HL-60 (cell line): ENCODE results near the gene SPON1.
"Not testable (repeated sequence)": the region's sequence is repeated elsewhere in the genome, so short reads cannot be mapped to it uniquely, and the experiment has no call there.

Source experiments
- DNase-seq, 2 experiments: peaks; one replicate each; pipeline ENCODE4 v3.0.0-alpha.2; 2010 to 2020; ENCODE audit warnings: low read depth in 1 of 2, low spot score in 1 of 2
- H3K27ac ChIP-seq: fragments of 250-450 bp; sonication (Bioruptor Pico); replicated peaks from 2 replicates; pipeline ENCODE4 v1.5.1; 2020; ENCODE audit warnings: mild to moderate bottlenecking, moderate library complexity
- H3K27me3 ChIP-seq: fragments of 250-450 bp; sonication (Bioruptor Pico); 2 replicates; pipeline ENCODE4 v1.5.1; 2021; ENCODE audit warnings: mild to moderate bottlenecking, moderate library complexity; ENCODE audit not compliant: insufficient read depth, poor library complexity, severe bottlenecking
- H3K4me3 ChIP-seq: replicated peaks from 2 replicates; pipeline ENCODE4 v1.5.1; 2011; ENCODE audit warnings: mild to moderate bottlenecking, control low read depth, low read length; ENCODE audit not compliant: insufficient read depth
- GABPA ChIP-seq: IDR thresholded peaks from 2 replicates; pipeline ENCODE4 v1.6.1; 2012; ENCODE audit warnings: low read depth
- POLR2AphosphoS5 ChIP-seq: IDR thresholded peaks from 2 replicates; pipeline ENCODE4 v1.6.1; 2012; ENCODE audit warnings: low read depth
- SPI1 ChIP-seq: IDR thresholded peaks from 2 replicates; pipeline ENCODE4 v1.6.1; 2012; ENCODE audit warnings: low read depth, mild to moderate bottlenecking, borderline replicate concordance
- TF ChIP-seq, protein P1 (sequence below): IDR thresholded peaks from 2 replicates; pipeline ENCODE4 v1.6.1; 2012; ENCODE audit warnings: low read depth; ENCODE audit not compliant: insufficient replicate concordance
- TF ChIP-seq, protein P2 (sequence below): IDR thresholded peaks from one replicate; pipeline ENCODE4 v1.5.1; 2011; ENCODE audit warnings: low read length, control low read depth, inconsistent platforms; ENCODE audit not compliant: insufficient read depth

Gene SPON1

DNA sequence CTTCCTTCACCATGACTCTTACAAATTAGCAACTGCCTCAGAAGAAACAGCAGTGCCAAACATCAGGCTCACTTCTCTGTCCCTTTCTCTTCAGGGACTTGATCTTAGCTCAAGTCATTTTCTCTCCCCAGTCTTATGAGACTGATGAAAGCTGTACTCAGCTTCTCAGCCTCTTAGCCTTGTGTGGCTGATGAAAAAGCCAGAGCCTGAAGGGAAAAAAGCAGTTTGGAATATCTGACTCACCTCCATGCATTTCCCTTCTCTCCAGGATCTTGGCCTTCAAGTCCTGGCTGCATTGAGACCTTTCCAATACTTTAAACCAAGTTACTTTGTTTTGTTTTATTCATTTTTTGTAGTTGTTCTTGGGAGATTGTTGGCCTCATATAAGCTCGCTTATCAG is 195.9 kb downstream of the SPON1 start:
- Histone ChIP-seq H3K27me3 (no peaks in the 10 kb centered on the region), H3K4me3 (no peak overlapping the region), H3K27ac (no peak overlapping the region)
- TF ChIP-seq GABPA (no peak), POLR2AphosphoS5 (no peak), SPI1 (no peak)
- TF ChIP-seq, protein P1, sequence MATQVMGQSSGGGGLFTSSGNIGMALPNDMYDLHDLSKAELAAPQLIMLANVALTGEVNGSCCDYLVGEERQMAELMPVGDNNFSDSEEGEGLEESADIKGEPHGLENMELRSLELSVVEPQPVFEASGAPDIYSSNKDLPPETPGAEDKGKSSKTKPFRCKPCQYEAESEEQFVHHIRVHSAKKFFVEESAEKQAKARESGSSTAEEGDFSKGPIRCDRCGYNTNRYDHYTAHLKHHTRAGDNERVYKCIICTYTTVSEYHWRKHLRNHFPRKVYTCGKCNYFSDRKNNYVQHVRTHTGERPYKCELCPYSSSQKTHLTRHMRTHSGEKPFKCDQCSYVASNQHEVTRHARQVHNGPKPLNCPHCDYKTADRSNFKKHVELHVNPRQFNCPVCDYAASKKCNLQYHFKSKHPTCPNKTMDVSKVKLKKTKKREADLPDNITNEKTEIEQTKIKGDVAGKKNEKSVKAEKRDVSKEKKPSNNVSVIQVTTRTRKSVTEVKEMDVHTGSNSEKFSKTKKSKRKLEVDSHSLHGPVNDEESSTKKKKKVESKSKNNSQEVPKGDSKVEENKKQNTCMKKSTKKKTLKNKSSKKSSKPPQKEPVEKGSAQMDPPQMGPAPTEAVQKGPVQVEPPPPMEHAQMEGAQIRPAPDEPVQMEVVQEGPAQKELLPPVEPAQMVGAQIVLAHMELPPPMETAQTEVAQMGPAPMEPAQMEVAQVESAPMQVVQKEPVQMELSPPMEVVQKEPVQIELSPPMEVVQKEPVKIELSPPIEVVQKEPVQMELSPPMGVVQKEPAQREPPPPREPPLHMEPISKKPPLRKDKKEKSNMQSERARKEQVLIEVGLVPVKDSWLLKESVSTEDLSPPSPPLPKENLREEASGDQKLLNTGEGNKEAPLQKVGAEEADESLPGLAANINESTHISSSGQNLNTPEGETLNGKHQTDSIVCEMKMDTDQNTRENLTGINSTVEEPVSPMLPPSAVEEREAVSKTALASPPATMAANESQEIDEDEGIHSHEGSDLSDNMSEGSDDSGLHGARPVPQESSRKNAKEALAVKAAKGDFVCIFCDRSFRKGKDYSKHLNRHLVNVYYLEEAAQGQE: no peak
- TF ChIP-seq, protein P2, sequence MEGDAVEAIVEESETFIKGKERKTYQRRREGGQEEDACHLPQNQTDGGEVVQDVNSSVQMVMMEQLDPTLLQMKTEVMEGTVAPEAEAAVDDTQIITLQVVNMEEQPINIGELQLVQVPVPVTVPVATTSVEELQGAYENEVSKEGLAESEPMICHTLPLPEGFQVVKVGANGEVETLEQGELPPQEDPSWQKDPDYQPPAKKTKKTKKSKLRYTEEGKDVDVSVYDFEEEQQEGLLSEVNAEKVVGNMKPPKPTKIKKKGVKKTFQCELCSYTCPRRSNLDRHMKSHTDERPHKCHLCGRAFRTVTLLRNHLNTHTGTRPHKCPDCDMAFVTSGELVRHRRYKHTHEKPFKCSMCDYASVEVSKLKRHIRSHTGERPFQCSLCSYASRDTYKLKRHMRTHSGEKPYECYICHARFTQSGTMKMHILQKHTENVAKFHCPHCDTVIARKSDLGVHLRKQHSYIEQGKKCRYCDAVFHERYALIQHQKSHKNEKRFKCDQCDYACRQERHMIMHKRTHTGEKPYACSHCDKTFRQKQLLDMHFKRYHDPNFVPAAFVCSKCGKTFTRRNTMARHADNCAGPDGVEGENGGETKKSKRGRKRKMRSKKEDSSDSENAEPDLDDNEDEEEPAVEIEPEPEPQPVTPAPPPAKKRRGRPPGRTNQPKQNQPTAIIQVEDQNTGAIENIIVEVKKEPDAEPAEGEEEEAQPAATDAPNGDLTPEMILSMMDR: no peak
- no peak for DNase-seq

- DNase-seq: no peak
- TF ChIP-seq, protein P2: no peak
- TF ChIP-seq, protein P1: no peak
- TF ChIP-seq GABPA (no peak), POLR2AphosphoS5 (no peak), SPI1 (no peak)
- no peak overlapping the region for H3K4me3 ChIP-seq
- no peaks in the 10 kb centered on the region for H3K27me3 ChIP-seq
- no peak overlapping the region for H3K27ac ChIP-seq
Observed at GRCh38 chr11:14163576-14163975, 201.1 kb downstream of the SPON1 start.

GRCh38 chr11:14173679-14174078 is 211.2 kb downstream of the SPON1 start:
- not testable (repeated sequence) for DNase-seq, H3K27me3 ChIP-seq, H3K27ac ChIP-seq, H3K4me3 ChIP-seq

- DNase-seq: no peak
- H3K4me3 ChIP-seq: no peak overlapping the region
- TF ChIP-seq GABPA (no peak), SPI1 (no peak), POLR2AphosphoS5 (no peak)
- TF ChIP-seq, protein P1: no peak
- TF ChIP-seq, protein P2: no peak
- no peak overlapping the region for H3K27ac ChIP-seq
- H3K27me3 ChIP-seq: no peaks in the 10 kb centered on the region
Observed at GRCh38 chr11:14179116-14179820, 216.7 kb downstream of the SPON1 start.
